Measurements from ENCODE around the gene GATB.
A peak's percentile ranks its signal among the peaks of the same experiment; 100 is the strongest.

GATB gene

DNA sequence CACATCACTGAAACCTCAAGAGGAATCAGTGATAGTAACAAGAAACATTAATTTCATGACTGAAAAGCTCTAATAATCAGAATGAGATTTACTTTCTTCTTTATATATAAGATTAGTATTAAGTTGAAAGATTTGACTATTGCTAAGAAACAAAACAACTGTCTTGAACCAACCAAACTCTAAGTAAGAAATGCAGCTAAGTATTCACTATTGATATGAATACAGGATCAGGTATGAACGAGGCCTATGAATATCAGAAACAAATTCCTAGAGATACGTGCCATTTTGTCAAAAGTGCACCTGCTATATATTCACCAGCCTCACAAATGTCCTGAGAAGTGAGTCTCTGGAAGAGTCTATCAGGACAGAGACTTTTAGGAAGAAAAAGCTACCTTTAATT lies 32.1 kb downstream of the GATB start:
- no peak for DNase-seq

DNA sequence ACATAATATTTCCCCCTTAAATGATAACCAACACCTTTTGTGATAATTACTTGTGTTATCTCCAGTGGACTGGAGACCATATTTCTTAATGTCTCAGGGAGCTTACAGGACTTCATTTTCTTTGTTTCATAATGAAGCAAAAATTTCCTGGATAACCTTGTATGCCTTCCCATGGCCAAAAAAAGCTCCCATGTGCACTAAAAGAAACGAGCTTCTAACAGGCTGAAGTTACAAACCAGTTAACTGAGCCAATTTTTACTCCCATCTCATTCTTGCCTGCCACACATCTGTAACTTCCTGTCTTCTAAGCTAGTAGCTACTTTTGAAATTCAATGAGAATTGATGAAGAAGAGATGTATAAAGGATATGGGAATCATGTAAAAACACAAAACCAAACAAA lies 32.8 kb downstream of the GATB start:
- DNase-seq = no peak

DNA sequence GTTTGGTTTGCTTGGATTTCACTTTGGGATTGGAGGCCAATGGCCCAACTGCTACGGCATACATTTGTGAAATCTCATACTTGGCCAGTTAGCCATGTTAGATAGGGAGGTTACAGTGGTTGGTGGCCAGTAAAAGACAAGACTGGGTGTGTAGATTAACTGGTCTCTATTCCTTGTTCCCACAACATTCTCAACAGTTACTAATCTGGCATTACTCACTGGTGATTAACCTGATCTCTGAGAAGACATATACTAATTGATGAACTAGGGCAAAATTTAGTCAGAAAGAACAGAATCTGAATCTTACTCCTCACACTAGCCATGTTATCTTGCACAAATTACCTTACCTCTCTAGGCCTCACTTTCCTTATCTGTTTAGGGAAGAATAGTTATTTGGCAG lies 33.4 kb downstream of the GATB start:
- DNase-seq = no peak

DNA sequence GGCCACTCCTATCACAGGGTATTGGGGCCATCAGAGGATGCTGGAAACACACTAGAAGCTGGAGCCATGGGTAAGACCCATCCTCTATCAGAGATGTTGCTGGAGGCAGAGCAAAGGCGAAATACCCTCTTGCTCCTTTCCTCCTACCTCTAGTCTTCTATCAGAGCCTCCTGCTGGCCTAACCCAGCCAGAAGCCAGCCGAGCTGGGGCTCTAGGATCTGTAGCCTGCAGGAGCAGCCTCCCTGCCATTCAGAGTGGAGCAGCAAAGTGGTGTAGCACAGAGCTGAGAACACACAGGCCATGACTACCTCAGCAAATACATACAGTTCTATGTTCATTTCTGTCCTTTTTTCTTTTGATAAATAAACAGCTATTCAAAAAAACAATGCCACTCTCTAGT lies 35.7 kb downstream of the GATB start:
- DNase-seq = no peak

DNA sequence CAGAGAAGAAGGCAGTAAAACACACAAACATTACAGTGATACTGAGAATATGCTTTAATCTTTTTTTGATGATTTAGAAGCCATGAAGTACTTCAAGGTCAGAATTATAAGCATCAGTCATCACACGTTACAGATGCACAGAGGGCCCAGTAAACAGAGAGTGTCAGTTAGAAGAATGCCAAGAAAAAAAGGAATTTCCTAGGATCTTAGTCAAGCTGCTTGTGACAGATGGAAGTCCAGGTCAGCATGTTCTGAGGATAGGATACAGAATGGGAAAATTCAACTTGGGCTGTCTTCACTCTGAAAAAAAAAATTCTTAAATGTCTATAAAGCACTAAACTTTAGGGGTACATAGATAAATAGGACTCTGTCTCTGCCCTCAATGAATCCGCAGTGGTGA lies 38.9 kb downstream of the GATB start:
- no peak for DNase-seq

DNA sequence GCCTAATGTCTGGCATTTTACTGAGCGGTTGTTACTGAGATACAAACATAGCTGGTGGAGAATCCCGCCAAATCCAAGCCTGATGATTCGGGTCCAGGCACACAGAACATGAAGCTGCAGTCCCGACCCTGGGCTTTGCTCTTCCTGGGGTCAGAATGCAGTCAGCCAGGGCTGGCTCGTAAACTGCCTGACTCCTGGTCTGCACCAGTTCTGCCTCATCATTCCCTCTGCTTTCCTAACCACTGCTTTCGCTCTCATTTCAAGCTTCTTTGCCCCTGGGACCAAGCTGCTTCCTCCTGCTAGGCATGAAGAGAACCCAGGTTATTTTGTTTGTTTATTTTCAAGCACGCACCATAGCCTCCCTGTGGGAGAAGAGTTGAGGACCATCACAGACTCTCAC lies 39.3 kb downstream of the GATB start:
- DNase-seq = peak; percentile 19

DNA sequence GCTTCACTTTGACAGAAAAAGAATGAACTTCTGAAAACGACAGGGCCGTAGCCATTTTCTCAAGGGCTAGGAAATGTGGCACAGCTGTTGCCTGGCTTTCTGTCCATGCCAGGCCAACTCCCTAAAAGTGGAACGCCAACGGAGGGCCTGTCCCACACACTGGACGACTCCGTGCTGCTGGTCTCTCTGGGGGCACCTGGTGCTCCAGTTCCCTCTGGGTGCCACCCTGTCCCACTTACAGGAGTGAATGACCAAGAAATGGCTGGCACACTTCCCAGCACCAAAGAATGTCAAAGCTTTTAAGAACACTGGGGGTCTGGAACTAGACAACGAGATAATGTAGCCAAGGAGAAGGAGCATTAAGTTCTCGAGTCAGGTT lies 40.9 kb downstream of the GATB start:
- no peak for DNase-seq

DNA sequence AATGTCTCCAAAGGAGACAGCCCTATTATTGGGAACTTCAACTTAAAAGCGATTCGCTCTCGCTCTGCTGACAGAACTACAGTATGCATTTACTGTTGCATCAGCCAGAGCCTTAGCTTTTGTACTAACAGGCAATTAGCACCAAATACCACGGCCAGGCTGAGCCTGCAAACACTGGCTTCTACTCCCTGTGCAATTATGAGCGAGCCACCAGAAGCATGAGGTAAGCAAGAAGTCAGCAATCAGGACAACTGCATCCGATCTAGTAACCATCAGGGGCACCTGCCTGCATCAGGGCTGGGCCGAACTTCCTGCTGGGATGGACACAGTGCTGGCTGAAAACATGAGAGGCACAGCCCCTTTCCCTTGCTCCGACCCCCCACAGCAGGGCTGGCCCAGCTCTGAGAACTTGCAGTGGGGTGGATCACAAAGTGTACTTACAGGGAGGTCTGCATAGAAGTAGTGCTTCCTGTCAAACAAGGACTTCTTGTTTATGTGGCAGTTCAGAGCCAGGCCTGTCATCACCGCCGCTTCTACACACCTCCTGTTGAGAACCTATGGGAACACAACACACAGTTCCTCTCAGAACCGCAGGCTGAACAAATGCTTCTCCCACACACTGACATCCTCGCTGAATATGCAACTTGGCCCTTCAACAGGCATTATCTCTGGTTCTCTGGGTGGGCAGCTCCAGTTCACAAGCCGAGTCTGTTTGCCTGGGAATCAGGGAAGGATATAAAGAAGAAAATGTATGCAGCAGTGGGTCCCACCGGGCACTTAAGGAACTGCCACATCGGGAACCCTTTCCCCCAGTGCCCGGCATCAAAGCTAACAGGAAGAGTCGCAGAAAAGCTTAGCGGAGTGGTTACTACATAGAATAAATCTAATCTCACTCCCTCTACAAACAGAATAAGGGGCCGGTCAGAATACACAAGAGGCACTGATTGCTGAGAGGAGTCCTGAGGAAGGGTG lies 41.5 kb downstream of the GATB start:
- peak; percentile 8 for DNase-seq

DNA sequence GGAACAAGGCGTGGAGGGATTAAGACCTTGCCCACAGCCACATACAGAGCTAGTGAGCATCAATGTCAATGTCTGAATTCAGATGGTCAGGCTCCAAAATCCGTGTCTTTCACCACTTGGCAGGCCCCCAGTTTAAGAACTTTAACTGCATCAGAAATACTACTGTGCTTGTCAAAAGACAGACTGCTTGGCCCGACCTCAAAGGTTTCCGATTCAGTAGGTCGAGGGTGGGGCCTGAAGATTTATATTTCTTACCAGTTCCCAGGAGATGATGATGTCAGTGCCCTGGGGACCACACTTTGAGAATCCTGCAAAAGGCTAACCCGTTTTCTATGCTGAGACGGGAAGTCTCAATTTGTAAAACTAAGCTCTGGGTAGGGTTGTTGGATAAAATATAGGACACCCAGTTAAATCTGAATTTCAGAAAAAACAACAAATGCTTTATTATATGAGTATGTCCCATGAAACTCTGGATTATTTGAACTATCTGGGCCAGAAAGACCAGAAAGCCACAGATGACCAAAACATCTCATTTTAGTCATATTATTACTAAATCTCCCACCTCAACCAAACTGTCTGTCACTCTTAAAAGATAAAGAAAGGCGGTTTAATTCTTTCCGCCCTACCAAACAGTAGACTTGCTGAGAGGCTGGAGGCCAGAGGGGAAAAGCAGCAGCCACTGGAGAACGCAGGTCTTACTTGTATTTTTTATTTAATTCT lies 42.7 kb downstream of the GATB start:
- no peak for DNase-seq

DNA sequence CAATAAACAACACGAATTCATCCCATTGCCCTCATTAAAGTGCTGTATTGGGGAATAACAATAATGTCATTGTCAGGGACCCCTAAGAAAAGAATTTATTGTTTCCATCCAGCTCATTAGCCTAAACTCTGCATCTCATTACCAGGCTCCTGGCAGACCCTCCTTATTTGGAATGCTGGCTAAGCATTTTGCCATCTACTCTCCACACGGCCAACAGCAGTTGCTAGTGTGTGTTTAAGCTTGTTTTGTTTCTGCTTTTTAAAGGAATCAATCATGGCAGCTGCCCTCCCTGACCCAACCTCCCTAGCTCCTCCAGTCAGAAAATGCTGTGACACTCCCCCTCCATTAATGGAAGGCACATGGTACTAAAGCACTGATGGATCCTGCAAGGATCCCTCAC lies 43.5 kb downstream of the GATB start:
- no peak for DNase-seq

DNA sequence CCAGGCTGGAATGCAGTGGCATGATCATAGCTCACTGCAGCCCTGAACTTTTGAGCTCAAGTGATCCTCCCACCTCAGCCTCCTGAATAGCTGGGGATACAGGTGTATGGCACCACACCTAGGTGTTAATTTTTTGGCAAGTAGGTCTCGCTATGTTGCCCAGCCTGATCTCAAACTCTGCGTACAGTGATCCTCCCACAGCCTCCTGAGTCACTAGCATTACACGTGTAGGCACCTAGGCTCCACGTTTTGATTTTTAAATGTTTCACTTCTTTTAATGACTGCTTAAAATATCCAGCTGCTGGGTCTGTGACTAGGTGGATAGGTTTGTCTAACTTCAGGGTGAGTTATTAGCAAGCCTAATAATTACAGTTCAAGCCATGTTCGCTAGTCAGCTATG lies 44.5 kb downstream of the GATB start:
- no peak for DNase-seq

DNA sequence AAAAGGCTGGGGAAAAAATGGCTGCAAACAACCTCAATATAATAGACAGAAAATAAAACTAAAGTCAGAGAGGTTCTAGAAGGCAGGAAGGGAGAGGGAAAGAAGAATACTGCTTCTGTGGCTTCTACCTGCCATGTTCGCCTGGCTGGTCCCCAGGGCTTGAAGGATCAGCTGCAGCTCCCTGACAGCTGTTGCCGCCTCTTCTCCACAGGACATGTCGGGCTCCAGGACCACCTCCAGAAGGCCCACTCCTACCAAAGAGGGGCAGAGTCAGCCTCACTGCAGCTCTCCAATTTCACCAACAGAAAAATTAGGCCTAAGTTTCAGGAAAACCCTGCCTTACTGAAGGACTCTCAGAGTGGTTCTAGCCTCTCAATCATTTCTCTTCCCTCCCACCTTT lies 44.9 kb downstream of the GATB start:
- no peak for DNase-seq

DNA sequence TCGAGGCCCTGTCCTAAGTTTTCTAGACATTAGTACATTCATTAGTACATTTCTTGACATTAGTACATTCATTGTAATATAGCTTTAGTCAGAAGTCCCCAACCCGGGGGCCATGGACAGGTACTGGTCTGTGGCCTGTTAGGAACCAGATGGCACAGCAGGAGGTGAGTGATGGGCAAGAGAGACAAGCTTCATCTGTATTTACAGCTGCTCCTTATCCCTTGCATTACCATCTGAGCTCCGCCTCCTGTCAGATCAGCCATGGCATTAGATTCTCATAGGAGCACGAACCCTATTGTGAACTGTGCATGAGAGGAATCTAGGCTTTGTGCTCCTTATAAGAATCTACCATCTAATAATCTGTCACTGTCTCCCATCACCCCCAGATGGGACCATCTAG lies 48.0 kb downstream of the GATB start:
- no peak for DNase-seq

DNA sequence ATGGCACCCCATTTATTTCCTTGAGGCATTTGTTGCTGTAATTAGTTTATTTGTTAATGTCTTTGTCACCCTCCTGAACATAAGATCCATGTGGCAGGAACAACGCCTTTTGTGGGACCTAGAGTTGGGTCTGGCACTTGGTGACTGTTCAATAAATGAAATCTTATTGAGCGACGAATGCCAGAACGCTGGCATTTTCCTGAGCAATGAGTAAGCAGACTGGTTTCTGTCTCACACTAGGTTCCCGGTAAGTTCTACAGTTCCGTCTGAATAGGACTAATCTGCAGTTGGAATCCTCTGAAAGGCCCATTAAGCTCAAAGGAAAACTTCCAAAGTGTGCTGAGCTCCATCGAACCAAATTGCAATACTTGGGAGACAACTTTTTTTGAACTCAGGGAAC lies 49.2 kb downstream of the GATB start:
- DNase-seq = no peak

DNA sequence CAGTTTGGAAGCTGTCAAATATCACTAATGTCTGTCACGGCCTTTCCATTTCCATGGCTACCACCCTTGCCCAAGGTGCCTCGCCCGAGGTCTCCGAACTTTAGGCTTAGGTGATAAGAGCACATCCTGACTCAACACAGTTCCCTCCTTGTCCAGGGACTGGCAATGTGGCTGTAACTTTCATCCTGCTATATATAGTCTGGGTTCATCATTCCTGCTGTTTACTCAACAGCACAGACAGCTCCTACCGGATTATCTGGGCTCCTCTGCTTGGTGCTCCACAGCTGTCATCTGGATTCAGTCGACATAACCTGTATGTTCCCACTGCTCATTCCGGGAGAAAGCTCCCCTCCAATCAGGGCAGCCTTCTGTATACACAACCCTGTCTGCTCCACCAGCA lies 51.2 kb downstream of the GATB start:
- no peak for DNase-seq

DNA sequence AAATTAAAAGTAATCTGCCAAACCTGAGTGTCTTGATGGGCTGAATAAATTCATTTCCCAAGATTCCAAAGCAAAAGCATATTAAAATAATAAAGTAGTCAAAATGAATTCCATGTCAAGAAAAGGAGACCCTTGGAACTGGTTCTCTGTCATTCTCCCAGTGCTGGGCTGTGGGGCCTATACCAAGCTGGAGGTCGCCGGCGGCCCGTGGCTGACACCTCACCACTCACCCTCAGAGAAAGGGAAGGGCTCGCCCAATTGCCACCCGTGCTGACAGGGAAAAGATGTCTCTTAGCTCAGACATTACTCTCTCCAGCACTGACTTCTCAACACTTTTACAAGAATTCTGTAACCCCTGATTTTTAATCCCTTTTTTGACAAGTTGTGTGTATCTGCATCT lies 51.7 kb downstream of the GATB start:
- no peak for DNase-seq

DNA sequence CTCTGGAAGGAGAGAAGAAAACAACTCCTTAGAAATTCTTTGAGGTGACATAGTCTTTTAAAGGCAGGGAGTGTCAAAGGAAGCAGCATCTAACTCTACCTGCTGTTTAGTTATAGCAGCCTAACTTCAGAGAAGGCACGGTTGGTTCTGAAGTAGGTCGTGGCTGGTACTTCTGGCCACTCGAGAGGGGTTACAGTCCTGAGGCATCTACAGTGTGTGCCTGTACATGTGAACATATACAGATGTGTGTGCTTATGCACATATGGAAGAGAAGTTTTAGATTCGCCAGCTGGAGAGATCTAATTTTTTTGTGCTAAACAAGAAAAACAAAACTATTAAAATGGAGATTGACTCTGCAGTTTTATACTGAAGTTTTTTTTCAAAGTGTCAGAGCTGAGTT lies 52.7 kb downstream of the GATB start:
- no peak for DNase-seq

DNA sequence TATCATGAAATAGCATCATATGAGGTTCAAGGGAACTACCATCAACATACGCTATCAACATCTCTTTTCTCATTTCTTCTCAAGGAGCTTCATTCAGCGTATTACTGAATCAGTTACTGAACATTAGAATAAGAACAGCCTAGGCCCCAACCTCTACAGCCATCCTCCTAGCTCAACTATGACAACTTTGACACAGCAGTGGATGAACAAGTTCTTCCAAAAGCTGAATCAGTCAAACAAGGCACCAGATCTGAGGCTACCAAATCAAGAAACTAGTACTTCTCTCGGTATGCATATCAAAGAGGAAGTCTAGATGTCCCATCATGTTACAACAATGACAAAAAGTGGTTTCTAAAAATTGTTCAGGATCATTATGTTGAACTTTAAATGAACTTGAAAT lies 57.4 kb downstream of the GATB start:
- no peak for DNase-seq

DNA sequence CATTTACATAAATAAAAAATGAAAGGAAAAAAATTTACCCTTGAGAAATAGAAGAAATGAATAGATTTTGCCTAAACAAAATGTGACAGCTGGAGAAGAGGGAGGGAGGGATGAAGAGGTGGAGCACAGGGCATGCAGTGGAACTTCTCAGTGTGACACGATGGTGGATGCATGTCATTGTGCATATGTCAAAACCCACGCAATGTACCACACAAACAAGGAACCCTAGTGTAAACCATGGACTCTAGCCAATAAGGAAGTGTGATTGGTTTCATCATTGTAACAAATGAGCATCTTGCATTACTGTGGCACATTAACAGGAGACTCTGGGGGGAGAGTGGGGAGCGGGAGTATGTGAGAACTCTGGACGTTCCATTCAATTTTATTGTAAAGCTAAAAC lies 58.6 kb downstream of the GATB start:
- DNase-seq = no peak

DNA sequence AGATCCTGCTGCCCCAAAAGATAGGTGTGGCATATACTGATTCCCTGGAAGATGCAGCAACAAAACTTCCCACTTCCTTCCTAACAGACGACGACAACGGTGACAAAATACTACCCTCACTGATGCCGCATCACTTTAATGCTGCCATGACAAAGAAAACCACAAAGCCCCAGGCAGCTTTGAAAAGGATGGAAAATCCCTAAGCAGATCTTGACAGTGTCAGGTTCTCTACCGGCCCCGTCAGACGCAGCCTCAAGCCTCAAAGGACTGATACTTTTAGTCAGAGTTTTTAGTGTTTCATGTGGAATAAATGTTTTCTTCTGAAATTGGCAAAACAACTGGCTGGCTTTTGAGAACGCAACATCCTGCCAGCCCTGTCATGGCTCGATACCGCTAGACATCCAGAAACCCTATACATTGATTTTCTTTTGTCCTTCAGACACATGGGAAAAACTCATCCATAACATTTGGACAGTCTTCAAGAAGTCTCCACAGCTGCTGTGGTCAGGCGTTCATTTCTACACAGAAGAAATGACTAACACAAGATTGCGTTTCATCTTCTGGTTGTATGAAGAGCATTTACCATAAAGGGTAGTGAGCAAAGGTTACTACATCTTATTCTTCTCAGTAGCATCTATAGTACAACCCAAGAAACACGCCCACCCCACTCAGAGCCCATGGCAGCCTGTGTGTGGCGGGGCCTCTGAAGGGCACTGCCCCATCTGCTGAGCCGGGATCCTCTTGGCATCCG lies 60.1 kb downstream of the GATB start:
- no peak for DNase-seq

DNA sequence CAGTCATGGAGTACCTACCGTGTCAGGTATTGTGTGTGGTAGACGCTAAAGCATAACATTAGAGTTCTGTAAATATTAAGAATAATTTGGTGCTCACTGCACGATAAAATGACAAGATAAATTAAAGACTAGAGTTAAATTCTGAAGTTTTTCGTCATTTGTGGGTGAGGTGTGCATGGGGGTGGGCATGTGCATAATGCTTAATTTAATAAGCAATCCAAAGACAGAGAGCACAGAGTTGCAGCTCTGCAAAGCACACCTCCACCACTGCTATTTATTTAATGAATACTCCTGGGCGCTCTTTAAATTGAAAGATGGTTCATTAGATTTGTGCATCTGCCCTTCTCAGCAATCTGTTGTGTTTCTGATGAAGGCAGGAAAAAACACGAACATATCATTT lies 62.6 kb downstream of the GATB start:
- no peak for DNase-seq

DNA sequence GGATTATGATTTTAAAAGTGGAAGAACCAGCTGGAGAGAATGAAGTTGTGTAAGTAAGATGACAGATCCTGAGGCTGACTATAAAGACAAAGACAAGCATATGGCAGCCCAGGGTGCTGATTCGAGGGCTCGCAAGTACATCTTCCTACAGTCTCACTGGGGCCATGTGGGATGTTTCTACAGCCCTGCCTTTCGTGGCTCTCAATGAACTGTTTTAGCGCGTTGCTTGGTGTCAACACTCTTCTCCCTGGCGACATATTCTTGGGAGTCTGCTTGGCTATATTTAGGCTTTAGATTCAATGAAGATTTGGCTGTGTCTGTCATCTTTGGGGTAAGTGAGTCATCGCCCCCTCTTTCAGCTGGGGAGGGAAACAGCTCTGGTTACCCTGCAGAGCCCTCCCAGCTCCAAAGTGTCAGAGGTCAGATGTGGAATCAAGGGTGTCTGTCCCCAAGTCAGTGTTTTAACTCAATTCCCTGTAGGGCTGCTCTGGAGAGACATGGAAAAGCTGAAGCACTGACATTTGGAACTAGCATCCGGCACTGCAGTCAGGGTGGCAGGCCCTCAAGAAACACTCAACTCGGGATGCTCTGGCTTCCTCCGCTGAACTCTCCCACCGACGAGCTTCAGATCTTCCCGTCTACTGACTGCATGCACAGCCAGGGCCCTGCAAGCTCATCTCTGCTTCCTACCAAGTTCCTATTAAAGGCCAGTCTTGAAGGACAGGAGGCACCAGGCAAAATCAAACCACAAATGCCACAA lies 65.7 kb downstream of the GATB start:
- no peak for DNase-seq
